Measurements from ENCODE around the gene ZNF653.

Gene ZNF653

DNA sequence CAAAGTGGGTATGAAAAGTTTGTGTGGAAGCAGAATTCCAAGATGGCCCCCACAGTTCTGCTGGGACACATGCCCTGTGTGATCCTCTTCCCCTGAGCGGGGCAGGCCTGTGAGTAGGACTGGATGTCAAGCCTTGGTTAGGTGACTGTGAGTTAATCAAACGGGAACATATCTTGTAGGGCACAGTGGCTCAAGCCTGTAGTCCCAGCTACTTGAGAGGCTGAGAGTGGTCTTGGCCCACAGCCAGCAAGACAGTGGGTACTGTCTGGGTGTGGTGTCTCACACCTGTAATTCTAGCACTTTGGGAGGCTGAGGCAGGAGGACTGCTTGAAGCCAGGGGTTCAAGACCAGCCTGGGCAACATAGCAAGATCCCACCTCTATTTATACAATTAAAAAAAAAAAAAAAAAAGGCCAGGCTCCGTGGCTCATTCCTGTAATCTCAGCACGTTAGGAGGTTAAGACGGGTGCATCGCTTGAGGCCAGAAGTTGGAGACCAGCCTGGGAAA is 6.4 kb downstream of the ZNF653 start:
- no peak for TF ChIP-seq ZFX (IDR thresholded peaks at IDR 0.05; ENCODE audit: borderline replicate concordance)
- TF ChIP-seq, protein P1, sequence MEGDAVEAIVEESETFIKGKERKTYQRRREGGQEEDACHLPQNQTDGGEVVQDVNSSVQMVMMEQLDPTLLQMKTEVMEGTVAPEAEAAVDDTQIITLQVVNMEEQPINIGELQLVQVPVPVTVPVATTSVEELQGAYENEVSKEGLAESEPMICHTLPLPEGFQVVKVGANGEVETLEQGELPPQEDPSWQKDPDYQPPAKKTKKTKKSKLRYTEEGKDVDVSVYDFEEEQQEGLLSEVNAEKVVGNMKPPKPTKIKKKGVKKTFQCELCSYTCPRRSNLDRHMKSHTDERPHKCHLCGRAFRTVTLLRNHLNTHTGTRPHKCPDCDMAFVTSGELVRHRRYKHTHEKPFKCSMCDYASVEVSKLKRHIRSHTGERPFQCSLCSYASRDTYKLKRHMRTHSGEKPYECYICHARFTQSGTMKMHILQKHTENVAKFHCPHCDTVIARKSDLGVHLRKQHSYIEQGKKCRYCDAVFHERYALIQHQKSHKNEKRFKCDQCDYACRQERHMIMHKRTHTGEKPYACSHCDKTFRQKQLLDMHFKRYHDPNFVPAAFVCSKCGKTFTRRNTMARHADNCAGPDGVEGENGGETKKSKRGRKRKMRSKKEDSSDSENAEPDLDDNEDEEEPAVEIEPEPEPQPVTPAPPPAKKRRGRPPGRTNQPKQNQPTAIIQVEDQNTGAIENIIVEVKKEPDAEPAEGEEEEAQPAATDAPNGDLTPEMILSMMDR (IDR thresholded peaks at IDR 0.05), result no peak

DNA sequence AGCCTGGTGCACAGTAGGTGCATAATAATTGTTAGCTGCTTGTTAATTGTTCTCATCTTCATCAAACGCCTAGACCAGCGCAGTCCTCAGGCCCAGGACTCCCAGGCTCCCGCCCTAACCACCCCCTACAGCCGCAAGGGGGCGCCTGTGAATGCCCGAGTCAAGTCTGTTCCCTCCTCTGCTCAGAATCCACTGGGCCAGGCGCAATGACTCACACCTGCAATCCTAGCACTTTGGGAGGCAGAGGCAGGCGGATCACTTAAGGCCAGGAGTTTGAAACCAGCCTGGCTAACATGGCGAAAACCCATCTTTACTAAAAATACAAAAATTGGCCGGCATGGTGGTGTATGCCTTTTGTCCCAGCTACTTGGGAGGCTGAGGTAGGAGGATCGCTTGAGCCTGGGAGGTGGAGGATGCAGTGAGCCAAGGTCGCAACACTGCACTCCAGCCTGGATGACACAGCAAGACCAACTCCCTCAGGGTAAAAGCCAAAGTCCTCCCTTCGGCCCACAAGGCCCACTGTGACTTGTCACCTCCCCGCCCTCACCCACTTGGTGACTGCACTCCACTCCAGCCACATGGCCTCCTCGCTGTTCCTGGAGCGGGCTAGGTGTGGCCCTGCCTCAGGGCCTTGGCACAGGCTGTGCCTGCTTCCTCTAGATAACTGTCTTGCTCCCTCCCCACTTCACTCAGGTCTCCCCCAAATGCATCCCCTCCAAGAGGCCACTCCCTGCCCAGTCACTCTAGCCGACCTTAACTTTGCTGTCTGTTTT is 9.1 kb downstream of the ZNF653 start:
- H3K27ac ChIP-seq, result no peak overlapping the region
- TF ChIP-seq, protein P1 (IDR thresholded peaks at IDR 0.05), result peak; percentile 86
- TF ChIP-seq ZFX (IDR thresholded peaks at IDR 0.05; ENCODE audit: borderline replicate concordance), result no peak

More for the DNA sequence above, 6.4 kb downstream of the ZNF653 start:
- H3K27ac ChIP-seq, result no peak overlapping the region

DNA sequence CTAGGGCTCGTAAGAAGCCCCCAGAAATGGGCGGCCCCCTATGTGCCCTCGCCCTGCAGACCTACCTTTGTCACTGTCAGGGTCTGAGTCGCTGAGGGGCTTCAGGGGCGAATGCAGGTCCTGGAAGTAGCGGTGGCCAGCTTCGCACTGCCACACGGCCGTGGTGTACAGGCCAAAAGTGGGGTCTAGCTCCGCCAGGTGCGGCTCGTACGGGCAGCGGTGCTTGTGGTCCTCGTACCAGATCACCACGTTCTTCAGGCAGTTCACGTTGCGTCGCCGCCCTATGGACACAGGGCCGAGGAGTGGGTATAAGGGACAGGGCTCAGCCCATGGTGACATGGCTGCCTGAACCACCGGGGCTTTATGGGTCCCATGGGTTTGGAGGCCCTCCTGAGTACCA is 9.8 kb downstream of the ZNF653 start:
- H3K27ac ChIP-seq, result no peak overlapping the region

GRCh38 chr19:11495481-11495880 is 10.2 kb downstream of the ZNF653 start:
- H3K27ac ChIP-seq, result no peak overlapping the region
- TF ChIP-seq ZFX (IDR thresholded peaks at IDR 0.05; ENCODE audit: borderline replicate concordance), result no peak
- TF ChIP-seq, protein P1 (IDR thresholded peaks at IDR 0.05), result no peak

More for the DNA sequence above, 9.8 kb downstream of the ZNF653 start:
- TF ChIP-seq, protein P1 (IDR thresholded peaks at IDR 0.05), result no peak
- no peak for TF ChIP-seq ZFX (IDR thresholded peaks at IDR 0.05; ENCODE audit: borderline replicate concordance)

- no peak overlapping the region for H3K27ac ChIP-seq
- TF ChIP-seq, protein P1 (IDR thresholded peaks at IDR 0.05), result no peak
- no peak for TF ChIP-seq ZFX (IDR thresholded peaks at IDR 0.05; ENCODE audit: borderline replicate concordance)
Observed at GRCh38 chr19:11494634-11495285, 10.9 kb downstream of the ZNF653 start.

DNA sequence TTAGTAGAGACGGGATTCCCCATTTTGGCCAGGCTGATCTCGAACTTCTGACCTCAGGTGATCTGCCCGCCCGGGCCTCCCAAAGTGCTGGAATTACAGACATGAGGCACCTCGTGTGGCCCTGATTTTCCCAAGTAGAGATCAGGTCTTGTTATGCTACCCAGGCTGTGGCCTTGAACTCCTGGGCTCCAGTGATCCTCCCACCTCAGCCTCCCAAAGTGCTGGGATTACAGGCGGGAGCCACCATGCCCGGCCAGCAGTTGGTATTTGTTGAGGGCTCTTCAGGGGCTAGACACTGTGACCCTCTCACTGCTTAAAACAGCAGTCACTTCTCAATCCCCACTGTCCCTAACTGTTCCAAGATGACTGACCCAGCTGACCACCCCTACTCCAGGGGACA is 16.3 kb downstream of the ZNF653 start:
- no peak for TF ChIP-seq ZFX (IDR thresholded peaks at IDR 0.05; ENCODE audit: borderline replicate concordance)
- TF ChIP-seq, protein P1 (IDR thresholded peaks at IDR 0.05), result no peak
- no peak overlapping the region for H3K27ac ChIP-seq
